Measurements from ENCODE around the gene CASK.

GRCh38 chrX:41472231-41472815 is 451.0 kb downstream of the CASK start:
- no peak for TF ChIP-seq GLIS3 (CRISPR knock-in tag; IDR thresholded peaks at IDR 0.05)
- TF ChIP-seq POU6F1 (CRISPR knock-in tag; IDR thresholded peaks at IDR 0.05; ENCODE audit: borderline replicate concordance, low read depth) = no peak
- TF ChIP-seq ESRRG (CRISPR knock-in tag; IDR thresholded peaks at IDR 0.05) = no peak
- no peak for TF ChIP-seq ZNF70 (CRISPR knock-in tag; IDR thresholded peaks at IDR 0.05)
- no peak for TF ChIP-seq TSHZ2 (CRISPR knock-in tag; IDR thresholded peaks at IDR 0.05)
- no peak for TF ChIP-seq ZNF565 (CRISPR knock-in tag; conservative IDR thresholded peaks at IDR 0.05; ENCODE audit: low read depth)
- TF ChIP-seq PATZ1 (CRISPR knock-in tag; IDR thresholded peaks at IDR 0.05; ENCODE audit: borderline replicate concordance) = no peak
- no peak for TF ChIP-seq CREB5 (CRISPR knock-in tag; IDR thresholded peaks at IDR 0.05; ENCODE audit: low read depth)
- TF ChIP-seq ZNF8 (CRISPR knock-in tag; IDR thresholded peaks at IDR 0.05) = no peak
- no peak for TF ChIP-seq CSRNP3 (CRISPR knock-in tag; IDR thresholded peaks at IDR 0.05)
- TF ChIP-seq ZFP3 (CRISPR knock-in tag; IDR thresholded peaks at IDR 0.05) = no peak
- no peak for TF ChIP-seq CSDC2 (CRISPR knock-in tag; IDR thresholded peaks at IDR 0.05)
- no peak for TF ChIP-seq RARB (CRISPR knock-in tag; IDR thresholded peaks at IDR 0.05)

Measured in SK-N-SH treated with all-trans-retinoic acid at 6 μM for 48 hours (cell line).